Ascending aorta (tissue), 2 donors: ENCODE measurements around the gene SLC35F2. TPM values are rescaled to one million over a fixed set of nuclear protein-coding genes. Genes with fewer than 3 reads are reported as not detected.

Source experiments
- DNase-seq, 2 donors: peaks; one replicate each; pipeline ENCODE4 v3.0.0-alpha.2; 2019; ENCODE audit warnings: low spot score in 2 of 2
- H3K27ac ChIP-seq, 2 donors: fragments of 200-600 bp; sonication (generic); one replicate each; pipeline ENCODE4 v1.5.1; 2016 to 2017; ENCODE audit warnings: mild to moderate bottlenecking in 1 of 2
- H3K27me3 ChIP-seq: fragments of 200-600 bp; sonication (generic); one replicate; pipeline ENCODE4 v1.5.1; 2017
- H3K36me3 ChIP-seq, 2 donors: fragments of 200-600 bp; sonication (generic); one replicate each; pipeline ENCODE4 v1.5.1; 2016
- H3K4me1 ChIP-seq, 2 donors: fragments of 200-600 bp; sonication (generic); one replicate each; pipeline ENCODE4 v1.5.1; 2016 to 2017; ENCODE audit warnings: mild to moderate bottlenecking in 1 of 2
- H3K4me3 ChIP-seq, 2 donors: fragments of 200-600 bp; sonication (generic); one replicate each; pipeline ENCODE4 v1.5.1; 2016 to 2017; ENCODE audit warnings: mild to moderate bottlenecking in 1 of 2
- H3K9me3 ChIP-seq, 2 donors: fragments of 200-600 bp; sonication (generic); one replicate each; pipeline ENCODE4 v1.5.1; 2016
- intact Hi-C: fragments of 100-400 bp; cut with DNase I; formaldehyde crosslinking; loops from one replicate; pipeline ENCODE4 v1.15.1; 2023
- total RNA-seq: library from RNA; depleted of rRNA; stranded (reverse); fragments of >200 nt; gene quantifications from one replicate; pipeline ENCODE4 v1.1.0, GENCODE V29; 2016
- TF ChIP-seq, protein P1 (sequence below), 3 experiments: fragments of 200-600 bp in 2 of 3; fragments of 450-650 bp in 1 of 3; sonication (generic) in 2 of 3; IDR thresholded peaks; one replicate each; pipeline ENCODE4 v1.5.1; 2016 to 2019; ENCODE audit warnings: antibody characterized with exemption in 3 of 3, mild to moderate bottlenecking in 1 of 3, moderate library complexity in 1 of 3

Gene SLC35F2
- total RNA-seq, 1 donor from 2014 or later: 5.4 TPM

DNA sequence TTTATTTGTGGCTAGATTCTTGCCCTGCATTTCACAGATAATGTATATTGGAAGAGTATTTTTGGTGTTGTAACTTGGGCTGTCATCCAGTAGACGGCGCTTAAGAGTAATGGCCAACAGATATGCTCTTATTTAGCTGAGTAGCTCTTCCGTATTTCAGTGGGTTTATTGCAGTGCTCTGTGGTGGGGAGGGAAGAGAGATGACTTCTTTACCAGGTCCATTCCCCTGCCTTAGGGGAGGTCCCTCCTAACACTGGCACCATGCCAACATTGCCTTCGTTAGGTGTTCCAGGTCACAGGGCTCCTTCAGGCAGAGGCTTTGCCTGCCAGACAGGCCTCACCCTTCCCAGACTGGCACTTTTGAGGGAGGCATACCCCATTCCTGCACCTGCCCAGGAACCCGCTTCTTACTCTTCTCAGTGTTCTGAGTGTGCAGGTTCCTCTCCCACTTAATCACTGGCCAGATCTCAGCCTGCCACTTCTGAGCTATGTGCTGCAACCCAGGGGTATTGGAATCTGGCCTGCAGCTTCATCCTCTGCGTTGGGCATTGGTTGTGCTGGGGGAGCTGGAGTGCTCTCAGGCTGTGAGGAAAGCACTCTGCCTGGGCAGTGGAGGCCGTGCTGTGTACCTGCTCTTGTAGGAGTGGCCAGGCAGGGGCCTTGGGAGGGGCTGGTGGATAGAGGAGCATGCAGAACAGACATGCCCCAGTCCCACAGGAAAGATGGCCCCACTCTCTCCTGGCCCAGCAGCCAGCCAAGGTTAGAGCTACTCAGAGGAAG, 117.4 kb downstream of the SLC35F2 start:
- DNase-seq: no peak
- Histone ChIP-seq H3K27ac (no peak overlapping the region), H3K4me1 (no peaks in the 10 kb centered on the region), H3K36me3 (no peaks in the 10 kb centered on the region), H3K9me3 (no peaks in the 10 kb centered on the region), H3K27me3 (no peaks in the 10 kb centered on the region), H3K4me3 (no peak overlapping the region)
- intact Hi-C loops: no loop called here
- TF ChIP-seq, protein P1, sequence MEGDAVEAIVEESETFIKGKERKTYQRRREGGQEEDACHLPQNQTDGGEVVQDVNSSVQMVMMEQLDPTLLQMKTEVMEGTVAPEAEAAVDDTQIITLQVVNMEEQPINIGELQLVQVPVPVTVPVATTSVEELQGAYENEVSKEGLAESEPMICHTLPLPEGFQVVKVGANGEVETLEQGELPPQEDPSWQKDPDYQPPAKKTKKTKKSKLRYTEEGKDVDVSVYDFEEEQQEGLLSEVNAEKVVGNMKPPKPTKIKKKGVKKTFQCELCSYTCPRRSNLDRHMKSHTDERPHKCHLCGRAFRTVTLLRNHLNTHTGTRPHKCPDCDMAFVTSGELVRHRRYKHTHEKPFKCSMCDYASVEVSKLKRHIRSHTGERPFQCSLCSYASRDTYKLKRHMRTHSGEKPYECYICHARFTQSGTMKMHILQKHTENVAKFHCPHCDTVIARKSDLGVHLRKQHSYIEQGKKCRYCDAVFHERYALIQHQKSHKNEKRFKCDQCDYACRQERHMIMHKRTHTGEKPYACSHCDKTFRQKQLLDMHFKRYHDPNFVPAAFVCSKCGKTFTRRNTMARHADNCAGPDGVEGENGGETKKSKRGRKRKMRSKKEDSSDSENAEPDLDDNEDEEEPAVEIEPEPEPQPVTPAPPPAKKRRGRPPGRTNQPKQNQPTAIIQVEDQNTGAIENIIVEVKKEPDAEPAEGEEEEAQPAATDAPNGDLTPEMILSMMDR (IDR thresholded peaks at IDR 0.05): peak in 1 of 3 experiments; percentile 20

Other genes starting within 250 kb of the SLC35F2 start
- gene SLN, start 146.7 kb downstream of the SLC35F2 start, total RNA-seq: not detected
- not detected for gene RAB39A, start 69.7 kb upstream of the SLC35F2 start, total RNA-seq
- gene CUL5, start 150.1 kb upstream of the SLC35F2 start, total RNA-seq: 6.0 TPM